ENCODE measurements around the gene DLGAP1. TPM values are rescaled to one million over a fixed set of nuclear protein-coding genes. Genes with fewer than 3 reads are reported as not detected.

DLGAP1 gene
- polyA plus RNA-seq, 1 of the 3 experiments (the other 2 are of a cell fraction), result not detected

- no peak overlapping the region for H3K27ac ChIP-seq (ENCODE audit: low read depth in 2 of 2, low read length in 1 of 2)
- no peak for TF ChIP-seq USF2 (IDR thresholded peaks at IDR 0.05; ENCODE audit: borderline replicate concordance, low read depth, low read length)
- TF ChIP-seq GATA2 (CRISPR knock-in tag; IDR thresholded peaks at IDR 0.05), result no peak
- no peak for TF ChIP-seq ELF1 (IDR thresholded peaks at IDR 0.05)
- TF ChIP-seq MEF2A (IDR thresholded peaks at IDR 0.05; ENCODE audit: borderline replicate concordance, low read depth), result no peak
- TF ChIP-seq MXI1 (IDR thresholded peaks at IDR 0.05; ENCODE audit: low read depth, low read length), result no peak
- no peak for TF ChIP-seq TCF12 (IDR thresholded peaks at IDR 0.05)
- no peak for TF ChIP-seq POLR2AphosphoS5 (IDR thresholded peaks at IDR 0.05; ENCODE audit: low read depth, low read length)
- TF ChIP-seq RAD21 (IDR thresholded peaks at IDR 0.05; ENCODE audit: low read length), result no peak
- no peak for TF ChIP-seq EZH2phosphoT487 (IDR thresholded peaks at IDR 0.05; ENCODE audit: borderline replicate concordance, low read depth)
- TF ChIP-seq CHD2 (IDR thresholded peaks at IDR 0.05; ENCODE audit: low read length, partially characterized antibody), result no peak
- TF ChIP-seq RFX5 (IDR thresholded peaks at IDR 0.05; ENCODE audit: low read length), result no peak
- no peak for TF ChIP-seq RCOR1 (IDR thresholded peaks at IDR 0.05; ENCODE audit: low read length)
- TF ChIP-seq SIN3A (IDR thresholded peaks at IDR 0.05; ENCODE audit: borderline replicate concordance, low read depth, low read length), result no peak
- TF ChIP-seq YY1 (IDR thresholded peaks at IDR 0.05; ENCODE audit: low read depth), result no peak
- TF ChIP-seq FOSL2 (IDR thresholded peaks at IDR 0.05; ENCODE audit: borderline replicate concordance, low read depth), result no peak
- no peak for TF ChIP-seq FOXM1 (IDR thresholded peaks at IDR 0.05; ENCODE audit: low read depth)
- H3K9me2 ChIP-seq, result no peaks in the 10 kb centered on the region
- no peak overlapping the region for H3K4me2 ChIP-seq
- H3K4me3 ChIP-seq (ENCODE audit: low read depth in 2 of 2, low read length in 1 of 2), result no peak overlapping the region
- no peak for DNase-seq
- CTCF ChIA-PET, result interaction anchor here (0.9 to 2.7 kb wide), 2 partner anchors 126 to 135 kb away, joined by 3 to 12 read pairs; no protein-coding TSS in a partner anchor
- H3K9ac ChIP-seq, result no peak overlapping the region
- 85% methylated on average over 5 of the region's 5 CpGs for WGBS (ENCODE audit: low lambda C conversion rate)
- peaks cover 23% of the 10 kb centered on the region for H4K20me1 ChIP-seq (ENCODE audit: insufficient read depth)
- H3K9me3 ChIP-seq, result 0 out of 2 replicates have a peak, but pooled peaks cover 12% of the 10 kb centered on the region
- H2AFZ ChIP-seq (ENCODE audit: low read depth), result no peak overlapping the region
- peaks cover 54 to 65% of the 10 kb centered on the region in 2 experiments for H3K36me3 ChIP-seq (replicated peaks in 1 of 2; ENCODE audit: control insufficient read depth in 1 of 2, insufficient read depth in 2 of 2, low read length in 1 of 2)
- POLR2A ChIA-PET, result no interaction called here
- H3K79me2 ChIP-seq (ENCODE audit: insufficient read depth), result peaks cover 72% of the 10 kb centered on the region
- H3K4me1 ChIP-seq (ENCODE audit: control insufficient read depth in 1 of 2, insufficient read depth in 2 of 2, low read depth in 1 of 2, low read length in 1 of 2), result peaks cover 13 to 35% of the 10 kb centered on the region in 2 experiments; a peak in 3 of 4 replicates
- H3F3A ChIP-seq (replicated peaks; ENCODE audit: insufficient read depth), result peaks cover 49% of the 10 kb centered on the region
- H3K27me3 ChIP-seq (ENCODE audit: insufficient read depth), result no peaks in the 10 kb centered on the region
Observed at GRCh38 chr18:3458952-3459853, 995.9 kb downstream of the DLGAP1 start.

DNA sequence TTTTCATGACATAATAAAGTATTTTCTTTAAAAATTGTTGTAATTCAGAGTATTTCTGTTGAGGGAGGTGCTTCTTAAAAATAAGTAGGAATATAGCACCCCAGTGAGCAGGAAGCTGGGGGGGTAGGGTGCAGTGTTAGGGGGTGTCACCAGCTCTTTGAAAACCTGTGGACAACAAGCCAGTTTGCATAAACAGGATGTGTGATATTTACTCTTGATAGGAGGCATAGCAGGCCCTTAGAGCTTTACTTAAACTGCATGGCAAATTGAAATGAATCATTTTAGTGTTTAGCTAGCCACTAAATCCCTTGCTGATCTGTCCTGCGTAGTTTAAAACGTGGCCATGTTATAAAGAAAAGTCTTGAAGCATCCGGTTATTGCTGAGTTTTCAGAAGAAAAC lies 996.7 kb downstream of the DLGAP1 start:
- H3K27ac ChIP-seq (ENCODE audit: low read depth in 2 of 2, low read length in 1 of 2), result no peak overlapping the region; a peak in 1 of 4 replicates
- TF ChIP-seq CHD2 (IDR thresholded peaks at IDR 0.05; ENCODE audit: low read length, partially characterized antibody) (no peak), USF2 (IDR thresholded peaks at IDR 0.05; ENCODE audit: borderline replicate concordance, low read depth, low read length) (no peak), POLR2AphosphoS5 (IDR thresholded peaks at IDR 0.05; ENCODE audit: low read depth, low read length) (no peak), MEF2A (IDR thresholded peaks at IDR 0.05; ENCODE audit: borderline replicate concordance, low read depth) (no peak), GATA2 (CRISPR knock-in tag; IDR thresholded peaks at IDR 0.05) (no peak), CTCF (IDR thresholded peaks at IDR 0.05) (no peak), YY1 (IDR thresholded peaks at IDR 0.05; ENCODE audit: low read depth) (no peak), FOXM1 (IDR thresholded peaks at IDR 0.05; ENCODE audit: low read depth) (no peak), FOSL2 (IDR thresholded peaks at IDR 0.05; ENCODE audit: borderline replicate concordance, low read depth) (no peak)
- TF ChIP-seq, protein P1, sequence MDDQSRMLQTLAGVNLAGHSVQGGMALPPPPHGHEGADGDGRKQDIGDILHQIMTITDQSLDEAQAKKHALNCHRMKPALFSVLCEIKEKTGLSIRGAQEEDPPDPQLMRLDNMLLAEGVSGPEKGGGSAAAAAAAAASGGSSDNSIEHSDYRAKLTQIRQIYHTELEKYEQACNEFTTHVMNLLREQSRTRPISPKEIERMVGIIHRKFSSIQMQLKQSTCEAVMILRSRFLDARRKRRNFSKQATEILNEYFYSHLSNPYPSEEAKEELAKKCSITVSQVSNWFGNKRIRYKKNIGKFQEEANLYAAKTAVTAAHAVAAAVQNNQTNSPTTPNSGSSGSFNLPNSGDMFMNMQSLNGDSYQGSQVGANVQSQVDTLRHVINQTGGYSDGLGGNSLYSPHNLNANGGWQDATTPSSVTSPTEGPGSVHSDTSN (IDR thresholded peaks at IDR 0.05), result no peak
- no peak overlapping the region for H3K4me2 ChIP-seq
- H3K4me1 ChIP-seq (ENCODE audit: control insufficient read depth in 1 of 2, insufficient read depth in 2 of 2, low read depth in 1 of 2, low read length in 1 of 2), result peaks cover 18 to 36% of the 10 kb centered on the region in 2 experiments; a peak in 3 of 4 replicates
- H3K79me2 ChIP-seq (ENCODE audit: insufficient read depth), result peaks cover 79% of the 10 kb centered on the region
- POLR2A ChIA-PET, result interaction anchor here (0.8 kb wide), 1 partner anchor 8 kb away, joined by 3 read pairs; no protein-coding TSS in a partner anchor
- no peak overlapping the region; a peak in 1 of 4 replicates for H3K4me3 ChIP-seq (ENCODE audit: low read depth in 2 of 2, low read length in 1 of 2)
- DNase-seq, result no peak
- H3K27me3 ChIP-seq (ENCODE audit: insufficient read depth), result no peaks in the 10 kb centered on the region
- H3F3A ChIP-seq (replicated peaks; ENCODE audit: insufficient read depth), result peaks cover 47% of the 10 kb centered on the region
- H3K36me3 ChIP-seq (replicated peaks in 1 of 2; ENCODE audit: control insufficient read depth in 1 of 2, insufficient read depth in 2 of 2, low read length in 1 of 2), result peaks cover 54 to 65% of the 10 kb centered on the region in 2 experiments
- H3K9me3 ChIP-seq, result 0 out of 2 replicates have a peak, but pooled peaks cover 12% of the 10 kb centered on the region
- no peaks in the 10 kb centered on the region for H3K9me2 ChIP-seq
- CTCF ChIA-PET, result interaction anchor here (1.4 to 2.7 kb wide), 2 partner anchors 24 to 127 kb away, joined by 5 to 12 read pairs; no protein-coding TSS in a partner anchor
- H4K20me1 ChIP-seq (ENCODE audit: insufficient read depth), result peaks cover 26% of the 10 kb centered on the region
- no peak overlapping the region for H3K9ac ChIP-seq
- 69% methylated on average over 3 of the region's 3 CpGs for WGBS (ENCODE audit: low lambda C conversion rate)
- no peak overlapping the region for H2AFZ ChIP-seq (ENCODE audit: low read depth)
